VCaP (cell line): ENCODE results near the gene SLC37A2.

ENCODE experiments used
- H3K27ac ChIP-seq: fragments of 450-650 bp; 2 replicates; pipeline ENCODE4 v1.5.1; 2017
- CTCF ChIP-seq: fragments of 450-650 bp; conservative IDR thresholded peaks from 2 replicates; pipeline ENCODE4 v1.5.1; 2017; ENCODE audit warnings: mild to moderate bottlenecking, moderate library complexity

SLC37A2 gene

GRCh38 chr11:125070699-125071254, 7.7 kb downstream of the SLC37A2 start:
- TF ChIP-seq CTCF: no peak
- no peak overlapping the region for H3K27ac ChIP-seq

GRCh38 chr11:125071435-125071834, 8.3 kb downstream of the SLC37A2 start:
- no peak for TF ChIP-seq CTCF
- H3K27ac ChIP-seq: no peak overlapping the region

GRCh38 chr11:125071846-125072217, 8.7 kb downstream of the SLC37A2 start:
- no peak overlapping the region for H3K27ac ChIP-seq
- no peak for TF ChIP-seq CTCF

- H3K27ac ChIP-seq: no peak overlapping the region
- TF ChIP-seq CTCF: no peak
Observed at GRCh38 chr11:125072218-125072960, 9.3 kb downstream of the SLC37A2 start.

GRCh38 chr11:125072961-125073590, 10.0 kb downstream of the SLC37A2 start:
- H3K27ac ChIP-seq: no peak overlapping the region
- no peak for TF ChIP-seq CTCF

- H3K27ac ChIP-seq: no peak overlapping the region
- 0 out of 2 replicates have a peak, but pooled peaks have one; percentile 10 for TF ChIP-seq CTCF
Observed at GRCh38 chr11:125073616-125074483, 10.7 kb downstream of the SLC37A2 start.
